ENCODE results near the gene C15orf40.

DNA sequence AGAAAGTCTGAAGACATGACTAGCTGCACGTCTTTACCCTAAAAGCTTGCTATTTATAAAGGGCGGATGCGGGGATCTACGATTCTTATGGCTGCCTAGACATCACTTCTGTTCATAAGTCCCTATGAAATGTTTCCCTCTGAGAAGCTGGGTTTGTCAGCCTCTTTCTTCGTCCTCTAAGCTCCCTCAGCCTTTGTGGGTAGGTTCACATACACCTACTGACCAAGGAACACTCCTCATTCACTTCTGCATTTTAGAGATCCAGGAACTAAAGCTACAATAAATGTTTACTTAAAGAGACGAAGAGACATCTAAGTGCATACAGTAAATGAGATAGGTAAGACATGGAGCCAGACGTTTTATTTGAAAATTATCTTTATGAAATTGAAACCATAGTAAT is 42.1 kb downstream of the C15orf40 start:
- TF ChIP-seq, protein P1, sequence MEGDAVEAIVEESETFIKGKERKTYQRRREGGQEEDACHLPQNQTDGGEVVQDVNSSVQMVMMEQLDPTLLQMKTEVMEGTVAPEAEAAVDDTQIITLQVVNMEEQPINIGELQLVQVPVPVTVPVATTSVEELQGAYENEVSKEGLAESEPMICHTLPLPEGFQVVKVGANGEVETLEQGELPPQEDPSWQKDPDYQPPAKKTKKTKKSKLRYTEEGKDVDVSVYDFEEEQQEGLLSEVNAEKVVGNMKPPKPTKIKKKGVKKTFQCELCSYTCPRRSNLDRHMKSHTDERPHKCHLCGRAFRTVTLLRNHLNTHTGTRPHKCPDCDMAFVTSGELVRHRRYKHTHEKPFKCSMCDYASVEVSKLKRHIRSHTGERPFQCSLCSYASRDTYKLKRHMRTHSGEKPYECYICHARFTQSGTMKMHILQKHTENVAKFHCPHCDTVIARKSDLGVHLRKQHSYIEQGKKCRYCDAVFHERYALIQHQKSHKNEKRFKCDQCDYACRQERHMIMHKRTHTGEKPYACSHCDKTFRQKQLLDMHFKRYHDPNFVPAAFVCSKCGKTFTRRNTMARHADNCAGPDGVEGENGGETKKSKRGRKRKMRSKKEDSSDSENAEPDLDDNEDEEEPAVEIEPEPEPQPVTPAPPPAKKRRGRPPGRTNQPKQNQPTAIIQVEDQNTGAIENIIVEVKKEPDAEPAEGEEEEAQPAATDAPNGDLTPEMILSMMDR (IDR thresholded peaks at IDR 0.05; ENCODE audit: low read depth, low read length), result no peak
- TF ChIP-seq EZH2phosphoT487 (IDR thresholded peaks at IDR 0.05; ENCODE audit: low read depth), result no peak
